ENCODE results near the gene SLC32A1. TPM values are rescaled to one million over a fixed set of nuclear protein-coding genes. Genes with fewer than 3 reads are reported as not detected.

The SLC32A1 gene
- total and polyA plus RNA-seq, 7 experiments from 2014 or later, result 0.19 to 0.24 TPM; not detected in 5

DNA sequence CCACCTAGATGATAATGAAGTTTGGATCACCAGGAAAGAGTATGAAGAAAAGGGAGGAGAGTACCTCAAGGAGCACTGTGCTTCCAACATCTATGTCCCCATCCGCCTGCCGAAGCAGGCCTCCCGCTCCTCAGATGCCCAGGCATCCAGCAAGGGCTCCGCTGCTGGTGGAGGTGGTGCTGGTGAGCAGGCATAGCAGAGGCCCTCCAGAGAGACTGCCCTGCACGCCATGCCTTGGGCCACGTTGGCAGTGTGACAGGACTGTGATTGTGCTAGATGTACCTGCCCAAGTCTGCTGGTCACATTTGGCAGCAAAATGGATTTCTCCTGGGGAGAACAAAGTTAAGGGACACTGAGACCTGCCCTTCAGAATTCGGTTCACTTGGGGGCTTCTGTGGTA, 47.3 kb downstream of the SLC32A1 start:
- H3K4me3 ChIP-seq (ENCODE audit: low read length), result no peak overlapping the region
- peaks cover 36 to 62% (median 49%) of the 10 kb centered on the region in 5 donors for H3K36me3 Mint-ChIP-seq
- no peaks in the 10 kb centered on the region for H3K4me1 ChIP-seq (ENCODE audit: control insufficient read depth in 2 of 2, insufficient read depth in 2 of 2, low read length in 2 of 2)
- H3K9me3 Mint-ChIP-seq, result peaks cover 0 to 17% (median 9%) of the 10 kb centered on the region in 11 donors
- DNase-seq (no peak), ATAC-seq (no peak)
- H3K27me3 ChIP-seq (ENCODE audit: control insufficient read depth in 2 of 2, insufficient read depth in 2 of 2, low read length in 2 of 2), result no peaks in the 10 kb centered on the region
- H3K4me1 Mint-ChIP-seq, result peaks cover 0 to 8% (median 0%) of the 10 kb centered on the region in 7 donors
- CTCF ChIA-PET, result no interaction called here
- H3K36me3 ChIP-seq (ENCODE audit: control insufficient read depth in 2 of 3, insufficient read depth in 3 of 3, low read length in 3 of 3), result peaks cover 3 to 68% (median 5%) of the 10 kb centered on the region in 3 experiments
- intact Hi-C loops (cut with micrococcal nuclease), result no loop called here
- no peak overlapping the region for H3K27ac ChIP-seq (ENCODE audit: low read depth, low read length)
- no peak overlapping the region for H3K4me3 Mint-ChIP-seq
- no peaks in the 10 kb centered on the region for H3K27me3 Mint-ChIP-seq
- no peaks in the 10 kb centered on the region for H3K9me3 ChIP-seq (ENCODE audit: control insufficient read depth in 2 of 3, low read length in 3 of 3)
- H3K27ac Mint-ChIP-seq, result peak overlapping the region in 3 of 9 donors; percentile 23 to 51 (median 46)
- POLR2A ChIA-PET, result no interaction called here

GRCh38 chr20:38774167-38774566, 49.9 kb downstream of the SLC32A1 start:
- ChIA-PET CTCF (no interaction called here), POLR2A (no interaction called here)
- H3K4me3 Mint-ChIP-seq, result no peak overlapping the region
- H3K27ac Mint-ChIP-seq, result no peak overlapping the region
- ATAC-seq, result no peak
- Histone ChIP-seq H3K4me3 (ENCODE audit: low read length) (no peak overlapping the region), H3K27ac (ENCODE audit: low read depth, low read length) (no peak overlapping the region), H3K27me3 (ENCODE audit: control insufficient read depth in 2 of 2, insufficient read depth in 2 of 2, low read length in 2 of 2) (no peaks in the 10 kb centered on the region), H3K36me3 (ENCODE audit: control insufficient read depth in 2 of 3, insufficient read depth in 3 of 3, low read length in 3 of 3) (peaks cover 3 to 47% (median 5%) of the 10 kb centered on the region in 3 experiments), H3K4me1 (ENCODE audit: control insufficient read depth in 2 of 2, insufficient read depth in 2 of 2, low read length in 2 of 2) (no peaks in the 10 kb centered on the region), H3K9me3 (ENCODE audit: control insufficient read depth in 2 of 3, low read length in 3 of 3) (no peaks in the 10 kb centered on the region)
- H3K36me3 Mint-ChIP-seq, result peaks cover 25 to 49% (median 41%) of the 10 kb centered on the region in 5 donors
- H3K27me3 Mint-ChIP-seq, result no peaks in the 10 kb centered on the region
- H3K9me3 Mint-ChIP-seq, result peaks cover 0 to 17% (median 9%) of the 10 kb centered on the region in 11 donors
- no peak for DNase-seq
- peaks cover 0 to 8% (median 0%) of the 10 kb centered on the region in 7 donors for H3K4me1 Mint-ChIP-seq
- intact Hi-C loops (cut with micrococcal nuclease), result no loop called here

DNA sequence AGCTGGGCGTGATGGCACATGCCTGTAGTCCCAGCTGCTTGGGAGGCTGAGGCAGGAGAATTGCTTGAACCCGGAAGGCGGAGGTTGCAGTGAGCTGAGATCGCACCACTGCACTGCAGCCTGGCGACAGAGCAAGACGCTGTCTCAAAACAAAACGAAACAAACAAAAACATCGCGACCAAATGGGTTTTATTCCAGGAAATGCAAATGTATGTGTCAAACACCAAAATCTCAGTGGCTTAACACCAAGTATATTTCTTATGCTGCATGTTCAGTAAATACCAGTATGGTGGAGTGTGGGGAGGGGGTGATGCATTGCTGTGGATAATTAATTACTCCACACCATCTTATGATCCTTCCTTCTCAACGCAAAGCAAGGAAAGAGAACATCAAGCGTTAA, 52.1 kb downstream of the SLC32A1 start:
- no peaks in the 10 kb centered on the region for H3K27me3 Mint-ChIP-seq
- Histone ChIP-seq H3K27ac (ENCODE audit: low read depth, low read length) (no peak overlapping the region), H3K4me3 (ENCODE audit: low read length) (no peak overlapping the region), H3K9me3 (ENCODE audit: control insufficient read depth in 2 of 3, low read length in 3 of 3) (no peaks in the 10 kb centered on the region), H3K36me3 (ENCODE audit: control insufficient read depth in 2 of 3, insufficient read depth in 3 of 3, low read length in 3 of 3) (peaks cover 3 to 28% (median 5%) of the 10 kb centered on the region in 3 experiments), H3K27me3 (ENCODE audit: control insufficient read depth in 2 of 2, insufficient read depth in 2 of 2, low read length in 2 of 2) (no peaks in the 10 kb centered on the region), H3K4me1 (ENCODE audit: control insufficient read depth in 2 of 2, insufficient read depth in 2 of 2, low read length in 2 of 2) (no peaks in the 10 kb centered on the region)
- intact Hi-C loops (cut with micrococcal nuclease), result no loop called here
- DNase-seq (no peak), ATAC-seq (peak; percentile 58)
- POLR2A ChIA-PET, result interaction anchor here (0.7 kb wide), 1 partner anchor 110 kb away, joined by 3 read pairs; no protein-coding TSS in a partner anchor
- H3K4me3 Mint-ChIP-seq, result peak overlapping the region in 1 of 10 donors; percentile 12
- CTCF ChIA-PET, result interaction anchor here (1.4 kb wide), 1 partner anchor 116 kb away, joined by 5 read pairs; no protein-coding TSS in a partner anchor
- peaks cover 0 to 17% (median 9%) of the 10 kb centered on the region in 11 donors for H3K9me3 Mint-ChIP-seq
- H3K36me3 Mint-ChIP-seq, result peaks cover 22 to 40% (median 34%) of the 10 kb centered on the region in 5 donors
- H3K27ac Mint-ChIP-seq, result peak overlapping the region in 2 of 9 donors; percentile 38 to 47
- peaks cover 0 to 13% (median 5%) of the 10 kb centered on the region in 7 donors for H3K4me1 Mint-ChIP-seq

Other genes with a start within 250 kb of the SLC32A1 start
- under 1 TPM in 1 of 5 experiments, not detected in 4; 0.65 TPM for gene ADIG, start 143.3 kb upstream of the SLC32A1 start, total RNA-seq
- gene ADIG, start 143.3 kb upstream of the SLC32A1 start, polyA plus RNA-seq, result not detected
- gene ARHGAP40, start 122.7 kb upstream of the SLC32A1 start, total RNA-seq, result not detected
- gene ARHGAP40, start 122.7 kb upstream of the SLC32A1 start, polyA plus RNA-seq, result not detected
- 10 to 100 TPM in 4 of 5 experiments, 1 to 10 TPM in 1; 8.9 to 20.8 (median 15.2) TPM for gene ACTR5, start 24.0 kb downstream of the SLC32A1 start, total RNA-seq
- gene ACTR5, start 24.0 kb downstream of the SLC32A1 start, polyA plus RNA-seq, result 10 to 100 TPM; 11.3 to 15.1 TPM
- gene PPP1R16B, start 81.2 kb downstream of the SLC32A1 start, total RNA-seq, result 10 to 100 TPM; 20.8 to 75.4 (median 22.0) TPM
- 10 to 100 TPM; 11.4 to 19.8 TPM for gene PPP1R16B, start 81.2 kb downstream of the SLC32A1 start, polyA plus RNA-seq
- gene FAM83D, start 201.9 kb downstream of the SLC32A1 start, total RNA-seq, result 10 to 100 TPM in 1 of 5 experiments, 1 to 10 TPM in 4; 1.4 to 11.1 (median 1.8) TPM
- 1 to 10 TPM in 1 of 2 donors, under 1 TPM in 1; 0.82 to 2.0 TPM for gene FAM83D, start 201.9 kb downstream of the SLC32A1 start, polyA plus RNA-seq
- 10 to 100 TPM in 4 of 5 experiments, 1 to 10 TPM in 1; 8.0 to 13.3 (median 10.6) TPM for gene DHX35, start 237.9 kb downstream of the SLC32A1 start, total RNA-seq
- 1 to 10 TPM; 4.7 to 8.9 TPM for gene DHX35, start 237.9 kb downstream of the SLC32A1 start, polyA plus RNA-seq

All from naive thymus-derived CD4-positive, alpha-beta T cell (primary cell).